Daoy (cell line): Measurements from ENCODE around the gene OSR1. TPM values are rescaled to one million over a fixed set of nuclear protein-coding genes. Genes with fewer than 3 reads are reported as not detected.

ENCODE experiments used
- DNase-seq: peaks from one replicate; pipeline ENCODE4 v3.0.0-alpha.2; 2015; ENCODE audit warnings: low read depth
- total RNA-seq: library from RNA; depleted of rRNA; stranded (reverse); fragments of >200 nt; shearing (Covaris generic); gene quantifications from 2 replicates; pipeline ENCODE4 v1.2.3, GENCODE V29; 2014

The OSR1 gene
- total RNA-seq, 1 experiment from 2014 or later = 0.06 TPM

- DNase-seq = no peak
Measured at GRCh38 chr2:19359021-19359357, 566 bp upstream of the OSR1 start.

GRCh38 chr2:19357402-19358241 lies 801 bp downstream of the OSR1 start:
- DNase-seq = peak; percentile 35

- no peak for DNase-seq
Measured at GRCh38 chr2:19356545-19357401, 1.6 kb downstream of the OSR1 start.

- DNase-seq = no peak
Measured at GRCh38 chr2:19355931-19356544, 2.4 kb downstream of the OSR1 start.

GRCh38 chr2:19355416-19355821 lies 3.0 kb downstream of the OSR1 start:
- DNase-seq = no peak

- no peak for DNase-seq
Measured at GRCh38 chr2:19355014-19355405, 3.4 kb downstream of the OSR1 start.

- DNase-seq = no peak
Measured at GRCh38 chr2:19353721-19354050, 4.7 kb downstream of the OSR1 start.

- DNase-seq = no peak
Measured at GRCh38 chr2:19352946-19353720, 5.3 kb downstream of the OSR1 start.

- no peak for DNase-seq
Measured at GRCh38 chr2:19351899-19352697, 6.3 kb downstream of the OSR1 start.

- DNase-seq = no peak
Measured at GRCh38 chr2:19351499-19351898, 6.9 kb downstream of the OSR1 start.

- no peak for DNase-seq
Measured at GRCh38 chr2:19350678-19351401, 7.6 kb downstream of the OSR1 start.

- DNase-seq = peak; percentile 72
Measured at GRCh38 chr2:19349911-19350677, 8.3 kb downstream of the OSR1 start.

GRCh38 chr2:19348692-19349091 lies 9.7 kb downstream of the OSR1 start:
- no peak for DNase-seq

- DNase-seq = peak; percentile 96
Measured at GRCh38 chr2:19347619-19348562, 10.5 kb downstream of the OSR1 start.

GRCh38 chr2:19346983-19347618 lies 11.3 kb downstream of the OSR1 start:
- DNase-seq = no peak

GRCh38 chr2:19337742-19338141 lies 20.7 kb downstream of the OSR1 start:
- DNase-seq = no peak

- no peak for DNase-seq
Measured at GRCh38 chr2:19337202-19337601, 21.2 kb downstream of the OSR1 start.

- DNase-seq = no peak
Measured at GRCh38 chr2:19336781-19337180, 21.6 kb downstream of the OSR1 start.
